ENCODE data around the gene ESRRB.

ESRRB gene

GRCh38 chr14:76395161-76395560 is 19.2 kb downstream of the ESRRB start:
- H3K4me3 ChIP-seq (ENCODE audit: control insufficient read depth, low read depth, low read length), result no peak overlapping the region
- TF ChIP-seq, protein P1, sequence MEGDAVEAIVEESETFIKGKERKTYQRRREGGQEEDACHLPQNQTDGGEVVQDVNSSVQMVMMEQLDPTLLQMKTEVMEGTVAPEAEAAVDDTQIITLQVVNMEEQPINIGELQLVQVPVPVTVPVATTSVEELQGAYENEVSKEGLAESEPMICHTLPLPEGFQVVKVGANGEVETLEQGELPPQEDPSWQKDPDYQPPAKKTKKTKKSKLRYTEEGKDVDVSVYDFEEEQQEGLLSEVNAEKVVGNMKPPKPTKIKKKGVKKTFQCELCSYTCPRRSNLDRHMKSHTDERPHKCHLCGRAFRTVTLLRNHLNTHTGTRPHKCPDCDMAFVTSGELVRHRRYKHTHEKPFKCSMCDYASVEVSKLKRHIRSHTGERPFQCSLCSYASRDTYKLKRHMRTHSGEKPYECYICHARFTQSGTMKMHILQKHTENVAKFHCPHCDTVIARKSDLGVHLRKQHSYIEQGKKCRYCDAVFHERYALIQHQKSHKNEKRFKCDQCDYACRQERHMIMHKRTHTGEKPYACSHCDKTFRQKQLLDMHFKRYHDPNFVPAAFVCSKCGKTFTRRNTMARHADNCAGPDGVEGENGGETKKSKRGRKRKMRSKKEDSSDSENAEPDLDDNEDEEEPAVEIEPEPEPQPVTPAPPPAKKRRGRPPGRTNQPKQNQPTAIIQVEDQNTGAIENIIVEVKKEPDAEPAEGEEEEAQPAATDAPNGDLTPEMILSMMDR (conservative IDR thresholded peaks at IDR 0.05; ENCODE audit: control insufficient read depth, insufficient read depth, low read depth, low read length), result no peak
- no peak for DNase-seq (ENCODE audit: low read depth)

DNA sequence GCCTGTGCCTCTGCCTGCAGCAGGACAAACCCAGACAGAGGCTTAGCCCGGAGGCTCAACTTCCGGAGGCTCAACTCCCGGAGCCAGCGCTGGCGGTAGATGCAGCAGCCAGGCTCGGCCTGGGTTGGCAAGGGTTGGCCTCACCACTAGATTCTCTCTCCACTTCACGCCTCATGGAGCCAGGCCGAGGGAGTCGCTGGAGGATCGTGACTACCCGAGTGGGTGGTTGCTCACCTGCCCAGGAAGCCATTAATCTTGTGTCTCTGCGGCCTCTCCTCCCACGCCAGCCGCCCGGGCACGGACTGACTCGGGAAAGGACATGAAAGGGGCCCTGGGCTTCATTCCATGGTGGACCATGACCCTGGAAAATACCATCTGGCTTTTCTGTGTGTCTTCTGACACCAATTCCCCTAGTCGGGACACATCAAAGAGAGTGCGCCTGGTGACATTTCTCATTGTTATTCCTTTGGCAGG is 20.8 kb downstream of the ESRRB start:
- TF ChIP-seq, protein P1 (conservative IDR thresholded peaks at IDR 0.05; ENCODE audit: control insufficient read depth, insufficient read depth, low read depth, low read length), result no peak
- no peak overlapping the region for H3K4me3 ChIP-seq (ENCODE audit: control insufficient read depth, low read depth, low read length)
- DNase-seq (ENCODE audit: low read depth), result no peak

GRCh38 chr14:76405627-76406026 is 29.7 kb downstream of the ESRRB start:
- H3K4me3 ChIP-seq (ENCODE audit: control insufficient read depth, low read depth, low read length), result no peak overlapping the region
- no peak for DNase-seq (ENCODE audit: low read depth)
- TF ChIP-seq, protein P1 (conservative IDR thresholded peaks at IDR 0.05; ENCODE audit: control insufficient read depth, insufficient read depth, low read depth, low read length), result no peak

DNA sequence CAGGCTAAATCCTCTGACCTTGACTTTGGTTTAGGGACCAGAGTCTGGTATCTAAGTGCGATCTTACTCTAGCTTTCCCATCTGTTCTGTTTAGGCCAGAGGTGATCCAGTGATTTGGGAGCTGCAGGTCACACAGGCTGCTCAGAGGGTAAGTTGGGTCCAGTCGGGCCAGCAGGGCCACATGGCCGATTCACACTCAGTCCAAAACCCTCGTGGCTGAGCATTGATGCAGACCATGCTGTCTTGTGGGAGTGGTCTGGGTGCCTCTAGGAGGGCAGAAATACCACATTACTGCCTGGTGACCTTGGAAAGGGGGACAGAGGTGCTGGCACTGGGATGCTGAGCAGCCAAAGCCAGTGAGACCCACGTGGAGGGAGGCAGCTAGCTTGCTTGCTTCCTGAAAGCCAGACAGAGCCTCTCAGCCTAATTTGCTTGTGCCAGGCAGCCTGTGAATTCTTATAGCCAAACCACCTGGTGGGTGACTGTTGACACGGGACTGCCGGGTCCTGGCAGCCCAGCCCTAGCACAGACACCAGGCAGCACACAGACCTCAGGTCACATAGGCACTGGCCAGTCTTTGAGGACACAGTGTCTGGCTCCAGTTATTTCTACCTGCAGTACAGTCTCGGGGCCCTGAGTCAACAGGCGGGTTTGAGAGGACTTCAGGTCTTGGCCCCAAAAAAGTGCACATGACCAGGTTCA is 31.7 kb downstream of the ESRRB start:
- no peak for DNase-seq (ENCODE audit: low read depth)
- no peak overlapping the region for H3K4me3 ChIP-seq (ENCODE audit: control insufficient read depth, low read depth, low read length)
- TF ChIP-seq, protein P1 (conservative IDR thresholded peaks at IDR 0.05; ENCODE audit: control insufficient read depth, insufficient read depth, low read depth, low read length), result no peak

DNA sequence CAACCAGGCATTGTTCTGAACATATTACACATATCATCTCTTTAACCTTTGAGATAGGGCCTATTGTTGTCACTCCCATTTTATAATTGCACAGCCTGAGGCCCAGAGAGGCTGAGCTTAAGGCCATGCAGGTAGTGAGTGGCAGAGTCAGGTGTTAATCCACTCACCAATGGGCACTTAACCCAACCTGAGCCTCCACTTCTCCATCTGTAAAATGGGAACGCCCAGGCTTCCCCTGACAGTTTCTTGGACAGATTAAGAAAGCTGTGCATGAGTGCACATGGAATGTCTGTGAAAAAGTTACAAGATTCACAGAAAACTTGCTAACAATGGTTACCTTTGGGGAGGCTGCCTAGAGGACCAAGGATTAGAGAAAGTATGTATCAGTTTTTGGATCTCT is 32.9 kb downstream of the ESRRB start:
- TF ChIP-seq, protein P1 (conservative IDR thresholded peaks at IDR 0.05; ENCODE audit: control insufficient read depth, insufficient read depth, low read depth, low read length), result no peak

DNA sequence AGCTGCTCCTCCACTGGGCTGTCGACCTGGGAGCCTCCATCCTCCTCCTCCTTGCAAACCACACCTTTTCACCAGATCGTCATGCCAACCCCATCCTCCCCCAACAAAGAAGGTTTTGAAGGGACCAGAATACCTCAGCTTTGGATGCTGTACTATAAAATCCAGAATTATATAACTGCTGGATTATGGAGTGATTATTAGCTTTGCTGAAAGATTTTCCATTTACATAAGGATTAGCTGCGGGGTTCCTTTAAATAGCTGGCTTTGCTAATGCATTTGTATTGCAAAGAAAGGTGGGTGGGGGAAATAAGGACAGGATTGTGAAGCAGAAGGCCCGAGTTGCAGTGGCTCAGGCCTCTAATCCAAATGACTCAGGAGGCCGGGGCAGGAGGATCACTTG is 36.6 kb downstream of the ESRRB start:
- H3K4me3 ChIP-seq (ENCODE audit: control insufficient read depth, low read depth, low read length), result no peak overlapping the region
- no peak for DNase-seq (ENCODE audit: low read depth)
- TF ChIP-seq, protein P1 (conservative IDR thresholded peaks at IDR 0.05; ENCODE audit: control insufficient read depth, insufficient read depth, low read depth, low read length), result no peak

More for the DNA sequence above, 32.9 kb downstream of the ESRRB start:
- no peak for DNase-seq (ENCODE audit: low read depth)
- no peak overlapping the region for H3K4me3 ChIP-seq (ENCODE audit: control insufficient read depth, low read depth, low read length)

Measured in fibroblast of mammary gland (primary cell).